PFSK-1 (cell line): Measurements from ENCODE around the gene FARSB.

Experiments used
- POLR2AphosphoS5 ChIP-seq: IDR thresholded peaks from 2 replicates; pipeline ENCODE4 v1.6.1; 2012; ENCODE audit warnings: low read depth, mild to moderate bottlenecking, control low read depth, low read length, moderate library complexity
- REST ChIP-seq, 2 experiments: IDR thresholded peaks; 2 replicates each; pipeline versions ENCODE4 v1.6.1 to v1.8.0; 2011 to 2012; ENCODE audit warnings: low read depth in 2 of 2, low read length in 2 of 2, control low read depth in 1 of 2, inconsistent platforms in 1 of 2, mild to moderate bottlenecking in 1 of 2, moderate library complexity in 1 of 2; ENCODE audit not compliant: insufficient read depth in 1 of 2
- SIN3A ChIP-seq: IDR thresholded peaks from 2 replicates; pipeline ENCODE4 v1.6.1; 2012; ENCODE audit warnings: mild to moderate bottlenecking, low read length, moderate library complexity, borderline replicate concordance; ENCODE audit not compliant: insufficient read depth

DNA sequence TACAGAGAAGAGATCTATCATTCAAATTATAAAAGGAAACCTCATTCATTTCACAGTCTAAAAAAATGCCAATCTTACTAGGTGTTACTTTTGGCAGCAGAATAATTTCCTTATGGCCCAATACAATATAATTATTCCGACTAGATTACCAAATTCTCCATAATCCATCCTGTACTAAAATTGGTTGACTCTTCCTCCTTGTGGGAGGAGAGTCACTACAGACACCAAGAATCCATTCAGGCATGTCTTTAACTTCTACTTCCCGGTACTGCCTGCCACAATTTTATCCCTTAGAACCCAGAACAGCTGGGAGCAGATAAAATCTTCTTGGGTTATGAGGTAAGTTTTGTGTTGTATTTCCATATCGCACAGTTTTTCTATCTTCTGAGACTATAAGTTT lies 9.9 kb downstream of the FARSB start:
- TF ChIP-seq SIN3A (no peak), POLR2AphosphoS5 (no peak), REST (IDR thresholded peaks at IDR 0.05; ENCODE audit: insufficient read depth in 1 of 2, low read depth in 2 of 2, low read length in 2 of 2) (no peak)
